ENCODE data around the gene ZNF574.

- no peak for TF ChIP-seq CTCF (IDR thresholded peaks at IDR 0.05; ENCODE audit: low read depth, low read length)
- TF ChIP-seq EZH2phosphoT487 (IDR thresholded peaks at IDR 0.05; ENCODE audit: low read depth) = no peak
These were observed 7.6 kb upstream of the ZNF574 start for GRCh38 chr19:42068361-42068755.
